ENCODE data around the gene LRPAP1. TPM values are rescaled to one million over a fixed set of nuclear protein-coding genes. Genes with fewer than 3 reads are reported as not detected.

LRPAP1 gene
- total RNA-seq, 4 donors from 2014 or later = 65.0 to 131 (median 100) TPM

GRCh38 chr4:3488820-3489219, 43.4 kb downstream of the LRPAP1 start:
- ATAC-seq (no peak), DNase-seq (no peak)
- H3K27me3 ChIP-seq = no peaks in the 10 kb centered on the region
- H3K4me1 ChIP-seq = peaks cover 19 to 31% of the 10 kb centered on the region in 2 donors
- in situ Hi-C loops (cut with MboI; ENCODE audit: low sequenced_read_pairs in 4 of 4) = no loop called here
- H3K27ac ChIP-seq = peak overlapping the region in 1 of 4 donors; percentile 100
- no peak for TF ChIP-seq CTCF (IDR thresholded peaks at IDR 0.05 in 4 of 5, conservative IDR thresholded peaks at IDR 0.05 in 1 of 5)
- no peak for TF ChIP-seq POLR2A (IDR thresholded peaks at IDR 0.05)
- H3K9me3 ChIP-seq = no peaks in the 10 kb centered on the region
- intact Hi-C loops (cut with DNase I; ENCODE audit: low total_unique reads) = no loop called here
- no peak overlapping the region for H3K4me3 ChIP-seq
- peaks cover 0 to 6% of the 10 kb centered on the region in 2 donors for H3K36me3 ChIP-seq

DNA sequence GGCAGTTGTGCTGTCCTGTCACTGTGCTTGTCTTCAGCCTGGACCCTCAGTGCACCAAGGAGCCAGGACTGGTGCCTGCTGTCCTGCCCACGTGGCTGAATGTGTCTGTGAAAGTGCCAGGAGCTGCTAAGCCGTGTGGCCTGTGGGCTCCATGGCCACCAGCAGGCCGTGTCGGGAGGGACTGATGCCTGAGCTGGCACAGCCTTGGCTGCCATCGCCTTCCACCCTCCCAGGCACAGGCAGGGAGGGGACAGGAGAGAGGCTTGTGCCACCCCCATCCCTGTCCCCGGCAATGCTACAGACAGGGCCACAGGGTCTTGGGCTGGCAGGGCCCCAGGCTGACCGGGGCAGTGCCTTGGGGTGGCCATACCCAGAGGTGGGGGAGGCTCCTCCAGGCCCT, 44.4 kb downstream of the LRPAP1 start:
- Histone ChIP-seq H3K36me3 (peaks cover 0 to 5% of the 10 kb centered on the region in 2 donors), H3K4me3 (no peak overlapping the region), H3K9me3 (no peaks in the 10 kb centered on the region), H3K4me1 (peaks cover 21 to 37% of the 10 kb centered on the region in 2 donors), H3K27me3 (no peaks in the 10 kb centered on the region), H3K27ac (peak overlapping the region in 3 of 4 donors; percentile 24 to 100 (median 99))
- in situ Hi-C loops (cut with MboI; ENCODE audit: low sequenced_read_pairs in 4 of 4) (no loop called here), intact Hi-C loops (cut with DNase I; ENCODE audit: low total_unique reads) (no loop called here)
- TF ChIP-seq CTCF (IDR thresholded peaks at IDR 0.05 in 4 of 5, conservative IDR thresholded peaks at IDR 0.05 in 1 of 5) = no peak
- TF ChIP-seq POLR2A (IDR thresholded peaks at IDR 0.05) = no peak
- no peak for ATAC-seq
- no peak for DNase-seq

GRCh38 chr4:3486541-3487540, 45.4 kb downstream of the LRPAP1 start:
- no peak overlapping the region for H3K4me3 ChIP-seq
- no peak for ATAC-seq
- in situ Hi-C loops (cut with MboI; ENCODE audit: low sequenced_read_pairs in 4 of 4) = no loop called here
- DNase-seq = no peak
- H3K9me3 ChIP-seq = no peaks in the 10 kb centered on the region
- H3K27ac ChIP-seq = peak overlapping the region in 3 of 4 donors; percentile 99 to 100 (median 99)
- TF ChIP-seq CTCF (IDR thresholded peaks at IDR 0.05 in 4 of 5, conservative IDR thresholded peaks at IDR 0.05 in 1 of 5) (no peak), POLR2A (IDR thresholded peaks at IDR 0.05) (no peak)
- intact Hi-C loops (cut with DNase I; ENCODE audit: low total_unique reads) = no loop called here
- no peaks in the 10 kb centered on the region for H3K27me3 ChIP-seq
- no peaks in the 10 kb centered on the region for H3K36me3 ChIP-seq
- H3K4me1 ChIP-seq = peaks cover 31 to 47% of the 10 kb centered on the region in 2 donors

DNA sequence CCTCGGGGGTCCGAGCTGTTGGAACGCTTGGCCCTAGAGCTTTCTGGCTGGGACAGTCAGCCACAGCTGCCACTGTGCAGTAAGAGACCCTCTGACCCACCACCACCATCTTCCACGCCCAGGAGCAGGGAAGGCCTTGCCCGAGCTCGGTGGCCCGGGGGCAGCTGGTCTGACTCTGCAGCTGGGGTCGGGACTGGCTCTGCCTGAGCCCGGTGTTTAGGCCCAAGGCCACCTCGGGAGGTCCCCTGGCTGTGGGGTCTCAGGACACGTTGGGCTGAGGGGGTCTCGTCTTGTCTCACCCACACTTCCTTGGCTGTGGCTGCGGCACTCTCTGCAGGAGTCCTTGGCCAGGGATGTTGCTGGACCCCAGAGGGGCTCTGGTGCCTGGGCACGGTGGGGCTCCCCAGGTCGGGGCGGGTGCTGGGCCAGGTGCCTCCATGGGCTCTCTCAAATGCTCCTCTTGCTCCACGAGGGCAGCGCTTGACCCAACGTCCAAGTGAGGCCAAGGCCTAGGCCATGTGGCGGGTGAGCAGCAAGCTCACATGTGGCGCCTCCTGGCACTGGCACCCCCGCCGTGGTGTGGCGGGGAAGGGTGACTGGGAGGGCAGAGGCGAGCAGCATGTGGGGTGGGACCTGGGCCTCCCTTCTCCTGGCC, 46.2 kb downstream of the LRPAP1 start:
- intact Hi-C loops (cut with DNase I; ENCODE audit: low total_unique reads) (loop anchor here (2.0 kb wide), 1 partner anchor 265 kb away; no protein-coding TSS in a partner anchor), in situ Hi-C loops (cut with MboI; ENCODE audit: low sequenced_read_pairs in 4 of 4) (no loop called here)
- Histone ChIP-seq H3K36me3 (no peaks in the 10 kb centered on the region), H3K27me3 (no peaks in the 10 kb centered on the region), H3K4me3 (peak overlapping the region in 1 of 4 donors; percentile 26), H3K27ac (peak overlapping the region; percentile 99 to 100 (median 99)), H3K4me1 (peaks cover 38 to 55% of the 10 kb centered on the region in 2 donors), H3K9me3 (no peaks in the 10 kb centered on the region)
- ATAC-seq = no peak
- peak in 1 of 2 donors; percentile 70 for DNase-seq
- no peak for TF ChIP-seq POLR2A (IDR thresholded peaks at IDR 0.05)
- no peak for TF ChIP-seq CTCF (IDR thresholded peaks at IDR 0.05 in 4 of 5, conservative IDR thresholded peaks at IDR 0.05 in 1 of 5)
